H1 (cell line): ENCODE results near the gene ABCC9. TPM values are rescaled to one million over a fixed set of nuclear protein-coding genes. Genes with fewer than 3 reads are reported as not detected.

ENCODE experiments used
- ASH2L ChIP-seq: fragments of 200-600, 300-600 bp; sonication (generic); IDR thresholded peaks from one replicate; pipeline ENCODE4 v1.7.1; 2017; ENCODE audit warnings: low read length
- BRCA1 ChIP-seq: IDR thresholded peaks from 2 replicates; pipeline ENCODE4 v1.6.1; 2012; ENCODE audit warnings: low read depth, low read length, improper control_type of control experiment
- CHD1 ChIP-seq: IDR thresholded peaks from 2 replicates; pipeline ENCODE4 v1.6.1; 2012; ENCODE audit warnings: low read depth, low read length, improper control_type of control experiment
- CTBP2 ChIP-seq: IDR thresholded peaks from 2 replicates; pipeline ENCODE4 v1.7.0; 2011; ENCODE audit warnings: borderline replicate concordance, mild to moderate bottlenecking, moderate library complexity, mixed read lengths, low read length; ENCODE audit not compliant: insufficient read depth, insufficient read length
- POLR2A ChIP-seq, 2 experiments: IDR thresholded peaks; 1 replicate in 1 of 2; 2 replicates in 1 of 2; pipeline ENCODE4 v1.6.1; 2011; ENCODE audit warnings: low read depth in 2 of 2, low read length in 2 of 2, mild to moderate bottlenecking in 2 of 2; ENCODE audit errors: control extremely low read depth in 1 of 2
- POLR2AphosphoS5 ChIP-seq: IDR thresholded peaks from 2 replicates; pipeline ENCODE4 v1.6.1; 2011; ENCODE audit warnings: low read depth, low read length
- RBBP5 ChIP-seq: IDR thresholded peaks from 2 replicates; pipeline ENCODE4 v1.7.1; 2012; ENCODE audit warnings: low read depth, mild to moderate bottlenecking, inconsistent platforms, low read length, moderate library complexity, borderline replicate concordance
- RXRA ChIP-seq: IDR thresholded peaks from 2 replicates; pipeline ENCODE4 v1.6.1; 2011; ENCODE audit warnings: low read depth, mild to moderate bottlenecking, low read length, moderate library complexity; ENCODE audit not compliant: insufficient read depth
- SP1 ChIP-seq: IDR thresholded peaks from 2 replicates; pipeline ENCODE4 v1.6.1; 2011; ENCODE audit warnings: low read depth, low read length
- TBP ChIP-seq: IDR thresholded peaks from 2 replicates; pipeline ENCODE4 v1.6.1; 2011; ENCODE audit warnings: low read depth, low read length, improper control_type of control experiment
- YY1 ChIP-seq: IDR thresholded peaks from 2 replicates; pipeline ENCODE4 v1.6.1; 2011; ENCODE audit warnings: low read depth, mild to moderate bottlenecking, low read length
- polyA plus RNA-seq, 7 experiments: library from polyadenylated mRNA; depleted of rRNA in 3 of 7; stranded (reverse) in 5 of 7; unstranded in 2 of 7; fragments of >200 nt in 5 of 7; fragments of 200-250 nt in 2 of 7; gene quantifications; 1 replicate in 5 of 7; 2 replicates in 1 of 7; 4 replicates in 1 of 7; pipeline versions ENCODE4 v1.2.1 to v1.2.3, GENCODE V29; 2011 to 2013; ENCODE audit warnings: missing spikeins in 2 of 7, mixed read lengths in 2 of 7
- total RNA-seq: library from RNA; stranded (reverse); fragmentation: NEBNext Ultra II Directional; extraction: Animal tissue kit (Norgen Biotek cat#: 25700); gene quantifications from 2 replicates; pipeline ENCODE4 v1.2.1, GENCODE V29; 2021
- TF ChIP-seq, protein P1 (sequence below): fragments of 300-600 bp; sonication (generic); IDR thresholded peaks from 2 replicates; pipeline ENCODE4 v1.7.1; 2012; ENCODE audit warnings: low read length, moderate library complexity, mild to moderate bottlenecking, inconsistent platforms; ENCODE audit not compliant: insufficient replicate concordance

The ABCC9 gene
- total and polyA plus RNA-seq, 2 of the 8 experiments (the other 6 are each of a cell fraction or from before 2014, with no cell fraction given): under 0.01 TPM; not detected in 1

DNA sequence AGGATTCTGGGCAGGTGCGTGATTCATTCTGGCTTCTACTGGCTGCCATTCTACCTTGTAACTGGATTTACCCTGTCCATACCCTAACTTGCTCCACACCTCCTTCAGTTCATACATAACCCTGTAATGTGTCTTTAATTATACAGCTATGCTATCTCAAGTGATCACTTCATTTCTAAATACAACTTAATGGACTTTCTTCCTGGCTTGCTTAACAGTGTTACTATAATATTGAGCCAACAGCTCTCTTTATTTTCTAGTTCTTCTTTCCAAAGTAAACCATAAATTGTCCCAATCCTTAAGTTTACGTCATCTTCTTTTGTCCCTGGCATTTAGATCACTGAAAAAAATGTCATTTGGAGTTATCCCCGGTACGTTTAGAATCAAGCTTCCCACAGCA lies 90.8 kb downstream of the ABCC9 start (continued):
- TF ChIP-seq, protein P1, sequence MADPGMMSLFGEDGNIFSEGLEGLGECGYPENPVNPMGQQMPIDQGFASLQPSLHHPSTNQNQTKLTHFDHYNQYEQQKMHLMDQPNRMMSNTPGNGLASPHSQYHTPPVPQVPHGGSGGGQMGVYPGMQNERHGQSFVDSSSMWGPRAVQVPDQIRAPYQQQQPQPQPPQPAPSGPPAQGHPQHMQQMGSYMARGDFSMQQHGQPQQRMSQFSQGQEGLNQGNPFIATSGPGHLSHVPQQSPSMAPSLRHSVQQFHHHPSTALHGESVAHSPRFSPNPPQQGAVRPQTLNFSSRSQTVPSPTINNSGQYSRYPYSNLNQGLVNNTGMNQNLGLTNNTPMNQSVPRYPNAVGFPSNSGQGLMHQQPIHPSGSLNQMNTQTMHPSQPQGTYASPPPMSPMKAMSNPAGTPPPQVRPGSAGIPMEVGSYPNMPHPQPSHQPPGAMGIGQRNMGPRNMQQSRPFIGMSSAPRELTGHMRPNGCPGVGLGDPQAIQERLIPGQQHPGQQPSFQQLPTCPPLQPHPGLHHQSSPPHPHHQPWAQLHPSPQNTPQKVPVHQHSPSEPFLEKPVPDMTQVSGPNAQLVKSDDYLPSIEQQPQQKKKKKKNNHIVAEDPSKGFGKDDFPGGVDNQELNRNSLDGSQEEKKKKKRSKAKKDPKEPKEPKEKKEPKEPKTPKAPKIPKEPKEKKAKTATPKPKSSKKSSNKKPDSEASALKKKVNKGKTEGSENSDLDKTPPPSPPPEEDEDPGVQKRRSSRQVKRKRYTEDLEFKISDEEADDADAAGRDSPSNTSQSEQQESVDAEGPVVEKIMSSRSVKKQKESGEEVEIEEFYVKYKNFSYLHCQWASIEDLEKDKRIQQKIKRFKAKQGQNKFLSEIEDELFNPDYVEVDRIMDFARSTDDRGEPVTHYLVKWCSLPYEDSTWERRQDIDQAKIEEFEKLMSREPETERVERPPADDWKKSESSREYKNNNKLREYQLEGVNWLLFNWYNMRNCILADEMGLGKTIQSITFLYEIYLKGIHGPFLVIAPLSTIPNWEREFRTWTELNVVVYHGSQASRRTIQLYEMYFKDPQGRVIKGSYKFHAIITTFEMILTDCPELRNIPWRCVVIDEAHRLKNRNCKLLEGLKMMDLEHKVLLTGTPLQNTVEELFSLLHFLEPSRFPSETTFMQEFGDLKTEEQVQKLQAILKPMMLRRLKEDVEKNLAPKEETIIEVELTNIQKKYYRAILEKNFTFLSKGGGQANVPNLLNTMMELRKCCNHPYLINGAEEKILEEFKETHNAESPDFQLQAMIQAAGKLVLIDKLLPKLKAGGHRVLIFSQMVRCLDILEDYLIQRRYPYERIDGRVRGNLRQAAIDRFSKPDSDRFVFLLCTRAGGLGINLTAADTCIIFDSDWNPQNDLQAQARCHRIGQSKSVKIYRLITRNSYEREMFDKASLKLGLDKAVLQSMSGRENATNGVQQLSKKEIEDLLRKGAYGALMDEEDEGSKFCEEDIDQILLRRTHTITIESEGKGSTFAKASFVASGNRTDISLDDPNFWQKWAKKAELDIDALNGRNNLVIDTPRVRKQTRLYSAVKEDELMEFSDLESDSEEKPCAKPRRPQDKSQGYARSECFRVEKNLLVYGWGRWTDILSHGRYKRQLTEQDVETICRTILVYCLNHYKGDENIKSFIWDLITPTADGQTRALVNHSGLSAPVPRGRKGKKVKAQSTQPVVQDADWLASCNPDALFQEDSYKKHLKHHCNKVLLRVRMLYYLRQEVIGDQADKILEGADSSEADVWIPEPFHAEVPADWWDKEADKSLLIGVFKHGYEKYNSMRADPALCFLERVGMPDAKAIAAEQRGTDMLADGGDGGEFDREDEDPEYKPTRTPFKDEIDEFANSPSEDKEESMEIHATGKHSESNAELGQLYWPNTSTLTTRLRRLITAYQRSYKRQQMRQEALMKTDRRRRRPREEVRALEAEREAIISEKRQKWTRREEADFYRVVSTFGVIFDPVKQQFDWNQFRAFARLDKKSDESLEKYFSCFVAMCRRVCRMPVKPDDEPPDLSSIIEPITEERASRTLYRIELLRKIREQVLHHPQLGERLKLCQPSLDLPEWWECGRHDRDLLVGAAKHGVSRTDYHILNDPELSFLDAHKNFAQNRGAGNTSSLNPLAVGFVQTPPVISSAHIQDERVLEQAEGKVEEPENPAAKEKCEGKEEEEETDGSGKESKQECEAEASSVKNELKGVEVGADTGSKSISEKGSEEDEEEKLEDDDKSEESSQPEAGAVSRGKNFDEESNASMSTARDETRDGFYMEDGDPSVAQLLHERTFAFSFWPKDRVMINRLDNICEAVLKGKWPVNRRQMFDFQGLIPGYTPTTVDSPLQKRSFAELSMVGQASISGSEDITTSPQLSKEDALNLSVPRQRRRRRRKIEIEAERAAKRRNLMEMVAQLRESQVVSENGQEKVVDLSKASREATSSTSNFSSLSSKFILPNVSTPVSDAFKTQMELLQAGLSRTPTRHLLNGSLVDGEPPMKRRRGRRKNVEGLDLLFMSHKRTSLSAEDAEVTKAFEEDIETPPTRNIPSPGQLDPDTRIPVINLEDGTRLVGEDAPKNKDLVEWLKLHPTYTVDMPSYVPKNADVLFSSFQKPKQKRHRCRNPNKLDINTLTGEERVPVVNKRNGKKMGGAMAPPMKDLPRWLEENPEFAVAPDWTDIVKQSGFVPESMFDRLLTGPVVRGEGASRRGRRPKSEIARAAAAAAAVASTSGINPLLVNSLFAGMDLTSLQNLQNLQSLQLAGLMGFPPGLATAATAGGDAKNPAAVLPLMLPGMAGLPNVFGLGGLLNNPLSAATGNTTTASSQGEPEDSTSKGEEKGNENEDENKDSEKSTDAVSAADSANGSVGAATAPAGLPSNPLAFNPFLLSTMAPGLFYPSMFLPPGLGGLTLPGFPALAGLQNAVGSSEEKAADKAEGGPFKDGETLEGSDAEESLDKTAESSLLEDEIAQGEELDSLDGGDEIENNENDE: no peak
- TF ChIP-seq YY1 (no peak), CTBP2 (no peak), ASH2L (no peak), CHD1 (no peak), SP1 (no peak), BRCA1 (no peak), POLR2AphosphoS5 (no peak), TBP (no peak), POLR2A (IDR thresholded peaks at IDR 0.05; ENCODE audit: control extremely low read depth in 1 of 2, low read depth in 2 of 2, low read length in 2 of 2) (no peak), RBBP5 (no peak), RXRA (no peak)
